K562 (cell line): ENCODE data around the gene SIDT2. TPM values are rescaled to one million over a fixed set of nuclear protein-coding genes. Genes with fewer than 3 reads are reported as not detected.

Experiments
- ATAC-seq: fragments of 200-7000 bp; cut with Tn5 transposase; 3 replicates; pipeline ENCODE4 v1.9.1; 2020; ENCODE audit warnings: moderate library complexity
- BruUV-seq: library from RNA; stranded (reverse); fragments of 400-500 nt; replicated peaks from 2 replicates; lab custom pipeline; 2021; lab: Mats Ljungman, UMichigan
- CTCF ChIA-PET: fragments of 300-600 bp; formaldehyde crosslinking; extraction: SDS; loops from one replicate; lab custom pipeline; 2021; ENCODE audit warnings: low intra/inter-chr PET ratio; lab: Yijun Ruan, JAX
- POLR2A ChIA-PET: fragments of 300-600, 350-650 bp; sonication (Branson Sonifier 250); formaldehyde crosslinking; extraction: SDS; loops from one replicate; lab custom pipeline; 2021; ENCODE audit warnings: antibody characterized with exemption, inconsistent platforms; lab: Yijun Ruan, JAX
- DNase-seq, 4 experiments: peaks; one replicate each; pipeline versions ENCODE4 v3.0.0 to v3.0.0-alpha.2; 2011 to 2018; ENCODE audit warnings: low spot score in 3 of 4, mixed read lengths in 3 of 4; ENCODE audit errors: extremely low read depth in 1 of 4
- FAIRE-seq: peaks from 2 replicates; lab custom pipeline; 2011; peaks lifted over from hg19 to GRCh38; lab: Jason Lieb, UNC
- H2AFZ ChIP-seq: 2 replicates; pipeline ENCODE4 v1.6.0; 2011; ENCODE audit warnings: low read depth, low read length, control low read depth, inconsistent platforms
- H3K27ac ChIP-seq: fragments of 200-600 bp; 3 replicates; pipeline ENCODE4 v1.8.0; 2011; ENCODE audit warnings: low read depth, mild to moderate bottlenecking, control low read depth, inconsistent platforms, low read length, moderate library complexity, mixed read lengths; ENCODE audit errors: extremely low read depth
- H3K27me3 ChIP-seq, 2 experiments: fragments of 300-600 bp in 1 of 2; 2 replicates in 1 of 2; 3 replicates in 1 of 2; pipeline versions ENCODE4 v1.6.0 to v1.8.0; 2011; ENCODE audit warnings: inconsistent platforms in 2 of 2, low read length in 2 of 2, mild to moderate bottlenecking in 1 of 2, mixed read lengths in 1 of 2, moderate library complexity in 1 of 2; ENCODE audit not compliant: control insufficient read depth in 2 of 2, insufficient read depth in 2 of 2
- H3K36me3 ChIP-seq: fragments of 300-600 bp; 3 replicates; pipeline ENCODE4 v1.8.0; 2011; ENCODE audit warnings: mild to moderate bottlenecking, low read length, inconsistent platforms; ENCODE audit not compliant: control insufficient read depth, insufficient read depth
- H3K4me1 ChIP-seq, 2 experiments: fragments of 200-600 bp in 1 of 2; replicated peaks in 1 of 2; 2 replicates in 1 of 2; 3 replicates in 1 of 2; pipeline versions ENCODE4 v1.5.1 to v1.8.0; 2011; ENCODE audit warnings: inconsistent platforms in 2 of 2, low read length in 2 of 2, mild to moderate bottlenecking in 1 of 2, mixed read lengths in 1 of 2, moderate library complexity in 1 of 2; ENCODE audit not compliant: control insufficient read depth in 2 of 2, insufficient read depth in 2 of 2
- H3K4me2 ChIP-seq: 2 replicates; pipeline ENCODE4 v1.6.1; 2011; ENCODE audit warnings: low read length, control low read depth, inconsistent platforms, mixed read lengths; ENCODE audit not compliant: insufficient read depth
- H3K4me3 ChIP-seq: fragments of 200-600 bp; sonication (generic), shearing (Covaris generic); 2 replicates; pipeline ENCODE4 v1.5.1; 2016; ENCODE audit warnings: control low read depth, inconsistent platforms
- H3K79me2 ChIP-seq: fragments of 200-600 bp; 3 replicates; pipeline ENCODE4 v1.8.0; 2011; ENCODE audit warnings: low read length, inconsistent platforms; ENCODE audit not compliant: control insufficient read depth, insufficient read depth
- H3K9ac ChIP-seq, 2 experiments: 2 replicates each; pipeline versions ENCODE4 v1.6.0 to v1.6.1; 2011; ENCODE audit warnings: low read depth in 2 of 2, low read length in 2 of 2, control low read depth in 1 of 2, inconsistent platforms in 1 of 2, mild to moderate bottlenecking in 1 of 2, mixed read lengths in 1 of 2; ENCODE audit not compliant: insufficient read depth in 1 of 2
- H3K9me1 ChIP-seq: one replicate; pipeline ENCODE4 v1.6.0; 2011; ENCODE audit warnings: inconsistent platforms, mild to moderate bottlenecking, low read length, moderate library complexity; ENCODE audit not compliant: control insufficient read depth, insufficient read depth
- H3K9me3 ChIP-seq: replicated peaks from 2 replicates; pipeline ENCODE4 v1.5.1; 2011; ENCODE audit warnings: low read depth, low read length, inconsistent platforms; ENCODE audit not compliant: control insufficient read depth, insufficient read depth
- H4K20me1 ChIP-seq: replicated peaks from 2 replicates; pipeline ENCODE4 v1.6.1; 2011; ENCODE audit warnings: low read length, inconsistent platforms, mixed read lengths; ENCODE audit not compliant: control insufficient read depth, insufficient read depth
- AFF1 ChIP-seq, 2 experiments: fragments of 450-650 bp; IDR thresholded peaks; 2 replicates each; pipeline ENCODE4 v1.6.1; 2018; ENCODE audit warnings: mild to moderate bottlenecking in 2 of 2, low read depth in 1 of 2; ENCODE audit not compliant: partially characterized antibody in 2 of 2
- ARNT ChIP-seq, 2 experiments: fragments of 450-650 bp; IDR thresholded peaks; 2 replicates each; pipeline ENCODE4 v1.6.1; 2016; ENCODE audit warnings: mild to moderate bottlenecking in 1 of 2
- ATF1 ChIP-seq, 2 experiments: fragments of 450-650 bp in 1 of 2; IDR thresholded peaks; 2 replicates each; pipeline ENCODE4 v1.6.1; 2016; ENCODE audit warnings: missing compliant biosample characterization in 1 of 2, missing genetic modification characterization in 1 of 2
- FOXK1 ChIP-seq: sonication (generic); formaldehyde crosslinking; IDR thresholded peaks from 2 replicates; pipeline ENCODE4 v1.8.0; 2022; ENCODE audit warnings: missing genetic modification reagents, mild to moderate bottlenecking, borderline replicate concordance
- FOXP1 ChIP-seq: sonication (generic); formaldehyde crosslinking; IDR thresholded peaks from 2 replicates; pipeline ENCODE4 v1.8.0; 2022; ENCODE audit warnings: mild to moderate bottlenecking, missing genetic modification reagents
- JUND ChIP-seq, 2 experiments: IDR thresholded peaks; 2 replicates in 1 of 2; 3 replicates in 1 of 2; pipeline ENCODE4 v1.6.1; 2011; ENCODE audit warnings: borderline replicate concordance in 2 of 2, low read depth in 2 of 2, low read length in 2 of 2, improper control_type of control experiment in 1 of 2, missing biosample characterization in 1 of 2, missing genetic modification characterization in 1 of 2, missing genetic modification reagents in 1 of 2
- RBM17 ChIP-seq: fragments of 200-400 bp; formaldehyde crosslinking; IDR thresholded peaks from 2 replicates; pipeline ENCODE4 v1.6.1; 2017; ENCODE audit warnings: low read depth, mild to moderate bottlenecking, low read length, borderline replicate concordance
- SMAD2 ChIP-seq: fragments of 150-350 bp; IDR thresholded peaks from 2 replicates; pipeline ENCODE4 v1.6.1; 2014; ENCODE audit warnings: low read depth, mild to moderate bottlenecking, low read length
- SRSF7 ChIP-seq: fragments of 200-400 bp; formaldehyde crosslinking; optimal IDR thresholded peaks from 2 replicates; pipeline ENCODE3; 2017; ENCODE audit warnings: mild to moderate bottlenecking, low read depth, low read length
- ZNF280B ChIP-seq: fragments of 250-450 bp; sonication (Bioruptor Pico); IDR thresholded peaks from 2 replicates; pipeline ENCODE4 v1.5.1; 2021; ENCODE audit warnings: mild to moderate bottlenecking
- ZNF436 ChIP-seq: fragments of 250-450, 450-650 bp; sonication (Bioruptor Pico); formaldehyde crosslinking; IDR thresholded peaks from 2 replicates; pipeline ENCODE4 v1.7.0; 2020; ENCODE audit warnings: mild to moderate bottlenecking
- ZZZ3 ChIP-seq: fragments of 450-650 bp; IDR thresholded peaks from 2 replicates; pipeline ENCODE4 v1.6.1; 2016; ENCODE audit warnings: antibody characterized with exemption, mild to moderate bottlenecking, moderate library complexity
- whole genome bisulfite sequencing: fragments of 100-300 bp; shearing (Covaris generic); methylation state at CpG from one replicate; pipeline ENCODE4 v1.1.6; 2016; ENCODE audit warnings: low coverage, mixed read lengths; ENCODE audit not compliant: insufficient coverage; ENCODE audit errors: missing lambda C conversion rate; 5-methylcytosine and 5-hydroxymethylcytosine counted together
- in situ Hi-C: fragments of 300-500 bp; cut with MboI; formaldehyde crosslinking; loops from 4 replicates; pipeline ENCODE4 v1.15.0; 2018; ENCODE audit warnings: inconsistent platforms, mixed read lengths
- intact Hi-C: fragments of 100-400 bp; cut with micrococcal nuclease; formaldehyde crosslinking; loops from 2 replicates; pipeline ENCODE4 v1.14.2; 2022
- polyA plus RNA-seq, 8 experiments: library from polyadenylated mRNA; depleted of rRNA in 4 of 8; stranded (reverse) in 5 of 8; unstranded in 3 of 8; fragments of >200 nt; fragmentation: Nextera tagmentation in 2 of 8; fragmentation: Illumina TruSeq in 1 of 8; extraction: Ambion mirVana in 2 of 8; extraction: Trizol in 1 of 8; gene quantifications; 2 replicates each; pipeline versions ENCODE4 v1.2.1 to v1.2.3, GENCODE V29; 2011 to 2014; ENCODE audit warnings: inconsistent platforms in 1 of 8, missing spikeins in 1 of 8
- total RNA-seq, 7 experiments: library from RNA; depleted of rRNA in 6 of 7; stranded (reverse); fragments of >200 nt in 6 of 7; fragmentation: Illumina TruSeq in 2 of 7; extraction: Trizol in 2 of 7; gene quantifications; 2 replicates each; pipeline versions ENCODE4 v1.2.1 to v1.2.3, GENCODE V29; 2011 to 2021; ENCODE audit warnings: low replicate concordance in 1 of 7
- TF ChIP-seq, protein P1 (sequence below): fragments of 250-450 bp; sonication (Bioruptor Pico); IDR thresholded peaks from 2 replicates; pipeline ENCODE4 v1.8.0; 2021; ENCODE audit warnings: moderate library complexity, mild to moderate bottlenecking, inconsistent platforms

Gene SIDT2
- total and polyA plus RNA-seq, 9 of the 15 experiments (the other 6 are each of a cell fraction or from before 2014, with no cell fraction given), result 2.4 to 20.2 (median 6.5) TPM

DNA sequence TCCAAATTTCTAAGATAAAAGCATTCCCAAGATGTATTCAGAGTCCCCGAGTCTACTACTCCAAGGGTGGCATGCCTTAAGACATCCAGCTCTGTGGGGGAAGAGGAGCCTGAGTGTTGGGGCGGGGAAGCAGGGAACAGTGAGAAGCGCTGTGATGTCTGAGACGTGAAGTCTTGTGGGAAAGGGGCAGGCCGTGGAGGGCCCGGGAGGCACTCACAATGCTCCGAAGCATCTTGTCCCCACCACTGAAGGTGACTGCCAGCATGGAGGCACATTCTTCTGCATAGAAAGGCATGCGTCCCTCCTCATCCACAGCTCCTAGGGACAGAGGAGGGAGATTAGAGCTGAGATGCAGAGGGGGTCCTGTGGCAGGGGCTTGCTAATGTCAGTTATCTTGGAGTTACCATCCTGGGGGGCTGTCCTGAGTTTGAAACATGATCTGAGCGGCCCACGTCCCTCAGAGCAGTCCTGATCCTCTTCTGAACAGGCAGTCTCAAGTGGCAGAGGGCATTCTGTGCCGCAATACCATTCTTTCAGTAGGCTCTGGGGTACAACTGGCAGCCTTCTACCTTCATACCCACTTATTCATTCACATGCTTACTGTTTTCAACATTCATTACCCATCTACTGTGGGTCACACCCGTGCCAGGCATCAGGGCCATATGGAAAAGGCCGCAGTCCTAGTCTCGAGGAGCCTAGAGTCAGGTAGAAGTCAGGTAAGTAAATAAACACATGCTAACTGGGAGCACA is 44.6 kb downstream of the SIDT2 start:
- in situ Hi-C loops (loop anchor here (10.0 kb wide), 1 partner anchor 338 kb away; no protein-coding TSS in a partner anchor), intact Hi-C loops (no loop called here)
- H3K9me1 ChIP-seq, result peaks cover 8% of the 10 kb centered on the region
- no TSS peak for BruUV-seq
- H3K4me3 ChIP-seq, result no peak overlapping the region
- H3K27ac ChIP-seq, result no peak overlapping the region; the same call in 2 of the 3 replicates
- FAIRE-seq (no peak), DNase-seq (no peak), ATAC-seq (no peak)
- ChIA-PET CTCF (no interaction called here), POLR2A (interaction anchor here (0.7 to 1.4 kb wide), 4 partner anchors 12 to 57 kb away, joined by 3 to 7 read pairs (median 3); no protein-coding TSS in a partner anchor)
- no peaks in the 10 kb centered on the region for H3K9me3 ChIP-seq
- H3K9ac ChIP-seq, result peak overlapping the region in 1 of 2 experiments; percentile 53; a peak in 1 of 4 replicates
- peaks cover 69% of the 10 kb centered on the region for H3K36me3 ChIP-seq
- no peaks in the 10 kb centered on the region for H3K27me3 ChIP-seq
- H4K20me1 ChIP-seq, result peaks cover 10% of the 10 kb centered on the region
- no peaks in the 10 kb centered on the region for H3K79me2 ChIP-seq
- no peak overlapping the region for H3K4me2 ChIP-seq
- 89% methylated on average over 13 of the region's 14 CpGs for WGBS
- H2AFZ ChIP-seq, result no peak overlapping the region
- peaks cover 53 to 58% of the 10 kb centered on the region in 2 experiments; a peak in 4 of 5 replicates for H3K4me1 ChIP-seq
- TF ChIP-seq FOXP1 (CRISPR knock-in tag) (no peak), SRSF7 (no peak), SMAD2 (no peak), RBM17 (no peak), AFF1 (IDR thresholded peaks at IDR 0.05; ENCODE audit: low read depth in 1 of 2, partially characterized antibody in 2 of 2) (no peak), ZNF436 (CRISPR knock-in tag) (no peak), ARNT (IDR thresholded peaks at IDR 0.05) (no peak), ZNF280B (CRISPR knock-in tag) (no peak), ZZZ3 (no peak), ATF1 (CRISPR knock-in tag; IDR thresholded peaks at IDR 0.05) (no peak), ATF1 (tag; IDR thresholded peaks at IDR 0.05) (no peak), FOXK1 (CRISPR knock-in tag) (no peak), JUND (IDR thresholded peaks at IDR 0.05; ENCODE audit: borderline replicate concordance, low read depth, low read length) (no peak), JUND (tag; IDR thresholded peaks at IDR 0.05; ENCODE audit: borderline replicate concordance, low read depth, low read length) (no peak)
- TF ChIP-seq, protein P1, sequence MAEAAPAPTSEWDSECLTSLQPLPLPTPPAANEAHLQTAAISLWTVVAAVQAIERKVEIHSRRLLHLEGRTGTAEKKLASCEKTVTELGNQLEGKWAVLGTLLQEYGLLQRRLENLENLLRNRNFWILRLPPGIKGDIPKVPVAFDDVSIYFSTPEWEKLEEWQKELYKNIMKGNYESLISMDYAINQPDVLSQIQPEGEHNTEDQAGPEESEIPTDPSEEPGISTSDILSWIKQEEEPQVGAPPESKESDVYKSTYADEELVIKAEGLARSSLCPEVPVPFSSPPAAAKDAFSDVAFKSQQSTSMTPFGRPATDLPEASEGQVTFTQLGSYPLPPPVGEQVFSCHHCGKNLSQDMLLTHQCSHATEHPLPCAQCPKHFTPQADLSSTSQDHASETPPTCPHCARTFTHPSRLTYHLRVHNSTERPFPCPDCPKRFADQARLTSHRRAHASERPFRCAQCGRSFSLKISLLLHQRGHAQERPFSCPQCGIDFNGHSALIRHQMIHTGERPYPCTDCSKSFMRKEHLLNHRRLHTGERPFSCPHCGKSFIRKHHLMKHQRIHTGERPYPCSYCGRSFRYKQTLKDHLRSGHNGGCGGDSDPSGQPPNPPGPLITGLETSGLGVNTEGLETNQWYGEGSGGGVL, result no peak
